Activated CD8-positive, alpha-beta memory T cell treated with anti-CD3 and anti-CD28 coated beads for 24 hours (primary cell): ENCODE results near the gene MECP2.
A peak's percentile ranks its signal among the peaks of the same experiment; 100 is the strongest.

Experiments
- DNase-seq: peaks from one replicate; pipeline ENCODE4 v3.0.0-alpha.2; 2020

MECP2 gene

GRCh38 chrX:154030715-154031305 lies 66.7 kb downstream of the MECP2 start:
- DNase-seq = no peak

GRCh38 chrX:154030266-154030665 lies 67.3 kb downstream of the MECP2 start:
- no peak for DNase-seq

DNA sequence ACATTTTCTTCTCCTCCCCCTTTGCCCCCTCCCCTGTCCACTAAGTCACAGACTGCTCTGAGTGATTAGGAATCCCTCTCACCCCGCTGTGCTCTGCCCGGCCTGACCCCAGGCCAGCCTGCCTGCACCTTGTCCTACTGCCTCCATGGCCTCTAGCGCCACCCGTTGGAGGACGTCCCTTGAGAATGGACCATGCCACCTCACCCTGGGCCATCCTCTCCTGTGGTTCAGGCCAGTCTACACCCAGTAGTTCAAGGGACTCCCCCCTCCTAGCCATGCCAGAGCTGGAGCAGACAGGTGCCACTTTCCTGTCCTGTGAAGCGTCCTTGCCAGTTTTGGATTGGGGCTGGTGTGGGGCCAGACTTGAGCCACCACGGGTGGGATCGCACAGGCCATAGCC lies 68.1 kb downstream of the MECP2 start:
- DNase-seq = no peak

GRCh38 chrX:154028502-154029184 lies 68.9 kb downstream of the MECP2 start:
- DNase-seq = no peak

DNA sequence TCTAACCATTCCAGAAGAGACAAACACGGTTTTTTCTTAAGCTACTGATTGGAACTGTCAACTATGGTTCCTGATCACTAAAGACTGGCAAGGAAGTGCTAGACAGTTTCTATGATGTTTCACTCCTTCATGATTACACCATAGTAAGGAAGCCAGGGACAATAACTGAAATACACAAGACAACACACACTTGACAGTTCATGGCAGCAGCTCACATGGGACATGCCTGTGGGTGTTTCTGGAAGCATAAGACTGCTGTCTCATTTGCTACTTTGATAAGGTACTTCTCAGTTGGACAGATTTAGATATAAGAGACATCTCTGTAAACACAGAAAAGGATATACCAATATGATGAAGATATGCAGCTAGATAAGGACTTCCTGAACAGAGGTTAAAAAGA lies 69.5 kb downstream of the MECP2 start:
- no peak for DNase-seq

DNA sequence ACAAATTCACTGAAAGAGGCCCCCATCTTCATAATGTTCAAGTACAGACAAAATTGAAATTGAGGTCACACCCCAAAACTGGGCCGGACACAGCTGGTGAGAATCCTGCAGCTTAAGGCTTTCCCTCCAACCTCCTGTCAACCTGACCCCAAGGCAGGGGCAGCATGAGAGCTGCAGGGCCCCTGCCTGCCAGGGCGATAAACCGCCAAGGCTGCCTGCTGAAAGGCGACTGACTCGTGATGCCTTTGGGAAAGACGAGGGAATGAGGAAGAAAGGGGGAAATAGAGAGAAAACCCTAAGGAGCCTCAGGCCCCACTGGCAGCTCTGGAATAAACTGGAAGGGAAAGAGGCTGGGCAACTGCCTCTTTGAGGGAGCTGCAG lies 70.5 kb downstream of the MECP2 start:
- no peak for DNase-seq

DNA sequence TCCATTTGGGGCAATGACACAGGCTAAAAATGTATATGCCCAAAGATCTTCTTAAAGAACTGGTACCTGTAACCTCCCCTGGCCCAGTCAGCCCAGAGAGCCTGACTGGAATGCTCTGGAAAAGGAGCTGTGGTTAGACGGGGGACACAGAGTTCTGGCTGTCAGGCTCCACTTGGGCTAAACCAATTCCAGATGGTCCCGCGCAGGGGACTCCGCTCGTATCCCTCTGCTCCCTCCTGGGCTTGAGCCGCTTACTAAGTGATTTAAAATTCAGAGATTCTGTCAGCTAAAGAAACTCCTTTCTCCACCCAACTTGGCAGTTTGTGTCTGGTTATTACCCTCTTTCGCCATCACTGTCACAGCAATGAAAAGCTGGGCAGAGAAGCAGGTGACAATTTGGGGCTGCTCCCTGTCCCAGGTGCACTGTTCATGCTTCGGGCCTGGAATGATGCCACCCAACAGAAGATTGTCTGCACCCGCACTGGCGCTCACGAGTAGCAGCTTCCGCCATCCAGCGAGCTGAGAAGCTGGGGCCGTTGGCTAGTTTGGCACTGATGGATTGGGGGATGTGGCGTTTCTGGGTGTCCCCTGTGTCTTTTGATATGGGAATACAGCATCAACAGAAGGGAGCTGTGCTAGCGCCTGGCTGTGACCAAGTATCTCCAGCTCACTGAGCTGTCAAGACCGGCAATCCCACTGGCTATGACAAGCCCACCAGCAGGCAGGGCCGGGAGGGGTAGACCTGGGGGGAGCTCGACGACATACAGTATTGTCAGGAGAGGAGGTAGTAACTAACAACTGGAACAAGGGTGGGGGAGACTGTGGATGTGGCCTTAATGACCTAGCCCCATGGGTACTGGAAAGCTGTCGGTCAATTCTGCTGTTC lies 71.1 kb downstream of the MECP2 start:
- no peak for DNase-seq

GRCh38 chrX:154025230-154025629 lies 72.3 kb downstream of the MECP2 start:
- DNase-seq = no peak

GRCh38 chrX:154024271-154024670 lies 73.2 kb downstream of the MECP2 start:
- DNase-seq = no peak

- DNase-seq = no peak
These were observed 74.1 kb downstream of the MECP2 start for GRCh38 chrX:154023276-154024000.

- DNase-seq = no peak
These were observed 75.4 kb downstream of the MECP2 start for GRCh38 chrX:154022108-154022507.

- peak; percentile 70 for DNase-seq
These were observed 76.3 kb downstream of the MECP2 start for GRCh38 chrX:154021131-154021611.

- DNase-seq = peak; percentile 60
These were observed 76.9 kb downstream of the MECP2 start for GRCh38 chrX:154020536-154021115.

GRCh38 chrX:154019633-154020528 lies 77.6 kb downstream of the MECP2 start, which contains the start of gene IRAK1:
Gene IRAK1 (minus strand): TSS chrX:154019902. CDS start chrX:154019812, 90 bp downstream.
- DNase-seq = peak; percentile 83

DNA sequence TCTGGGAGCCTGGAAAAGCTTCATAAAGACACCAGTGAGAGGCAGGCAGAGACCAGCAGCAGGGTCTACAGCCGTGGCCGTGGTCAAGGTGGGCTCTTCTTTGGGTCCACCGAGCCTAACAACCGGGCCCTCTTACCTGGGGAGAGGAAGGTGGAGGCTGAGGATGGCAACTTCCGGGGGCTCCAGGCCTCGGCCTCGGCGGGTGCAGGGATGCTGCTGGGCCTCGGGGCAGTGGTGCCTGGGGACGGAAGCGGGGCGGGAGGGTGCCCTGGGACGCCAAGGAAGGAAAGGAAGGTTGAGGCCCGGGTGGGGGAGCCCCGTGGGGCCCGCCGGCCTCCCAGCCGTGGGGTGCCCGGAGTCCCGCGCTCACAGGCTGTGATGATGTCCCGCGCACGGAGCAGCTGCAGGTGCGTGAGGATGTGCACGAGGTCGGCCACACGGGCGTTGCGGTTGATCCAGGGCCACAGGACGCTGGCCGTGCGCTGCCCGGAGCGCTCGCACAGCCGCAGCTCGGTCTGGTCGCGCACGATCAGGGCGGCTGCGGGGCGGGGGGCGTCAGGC lies 78.4 kb downstream of the MECP2 start:
- DNase-seq = peak; percentile 77

DNA sequence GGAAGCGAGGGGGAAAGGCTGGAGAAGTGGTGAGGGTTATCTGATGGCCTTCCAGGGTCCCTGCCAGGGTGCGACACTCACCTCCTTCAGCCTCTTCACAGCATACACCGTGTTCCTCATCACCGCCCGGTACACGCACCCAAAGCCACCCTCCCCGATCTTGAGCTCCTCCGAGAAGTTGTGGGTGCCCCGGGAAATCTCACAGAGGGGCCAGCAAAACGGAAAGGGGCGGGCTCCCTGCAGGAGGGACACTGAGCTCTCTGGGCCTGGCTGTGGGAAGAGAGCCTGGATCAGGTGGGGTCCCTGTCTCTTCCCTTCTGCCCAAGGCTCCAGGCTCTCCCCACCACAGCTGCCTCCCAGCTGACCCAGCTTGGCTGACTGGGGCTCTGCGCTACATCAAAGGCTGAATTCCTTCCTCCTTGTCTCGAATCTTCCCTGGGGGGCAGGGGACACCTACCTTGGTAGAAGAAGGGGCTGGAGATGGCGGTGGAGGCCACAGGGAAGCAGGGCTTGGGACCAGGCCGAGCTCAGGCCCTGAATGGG lies 78.9 kb downstream of the MECP2 start:
- DNase-seq = no peak

GRCh38 chrX:154017766-154018517 lies 79.6 kb downstream of the MECP2 start:
- no peak for DNase-seq

DNA sequence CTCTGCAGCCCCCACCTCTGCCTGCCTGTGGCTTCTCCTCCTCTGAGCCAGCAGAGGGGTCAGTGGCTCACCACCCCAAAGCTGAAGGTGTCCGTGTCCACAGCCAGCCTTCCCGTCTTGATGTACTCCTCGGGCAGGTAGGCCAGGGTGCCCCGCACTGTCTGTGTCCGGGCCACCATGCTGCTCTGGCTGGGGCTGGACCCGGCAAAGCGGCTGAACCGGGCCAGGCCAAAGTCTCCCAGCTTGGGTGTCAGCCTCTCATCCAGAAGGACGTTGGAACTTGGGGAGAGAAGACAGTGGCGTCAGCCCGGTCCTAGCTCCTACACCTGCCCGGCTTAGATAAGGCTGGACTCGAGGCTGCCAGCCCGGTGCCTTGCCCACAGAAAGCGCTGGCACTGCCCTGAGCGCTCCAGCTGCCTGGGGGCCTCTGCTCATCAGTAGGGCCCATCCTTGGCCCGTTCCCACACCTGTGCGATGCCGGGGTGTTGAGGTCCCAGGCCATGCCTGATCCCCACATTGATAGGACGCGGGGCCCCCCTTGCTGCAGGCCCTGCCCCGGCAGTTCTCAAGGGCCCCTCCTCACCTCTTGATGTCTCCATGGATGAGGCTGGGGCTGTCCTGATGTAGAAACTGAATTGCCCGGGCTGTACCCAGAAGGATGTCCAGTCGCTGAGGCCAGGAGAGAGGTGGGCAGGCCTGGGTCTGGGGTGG lies 81.0 kb downstream of the MECP2 start:
- DNase-seq = no peak

DNA sequence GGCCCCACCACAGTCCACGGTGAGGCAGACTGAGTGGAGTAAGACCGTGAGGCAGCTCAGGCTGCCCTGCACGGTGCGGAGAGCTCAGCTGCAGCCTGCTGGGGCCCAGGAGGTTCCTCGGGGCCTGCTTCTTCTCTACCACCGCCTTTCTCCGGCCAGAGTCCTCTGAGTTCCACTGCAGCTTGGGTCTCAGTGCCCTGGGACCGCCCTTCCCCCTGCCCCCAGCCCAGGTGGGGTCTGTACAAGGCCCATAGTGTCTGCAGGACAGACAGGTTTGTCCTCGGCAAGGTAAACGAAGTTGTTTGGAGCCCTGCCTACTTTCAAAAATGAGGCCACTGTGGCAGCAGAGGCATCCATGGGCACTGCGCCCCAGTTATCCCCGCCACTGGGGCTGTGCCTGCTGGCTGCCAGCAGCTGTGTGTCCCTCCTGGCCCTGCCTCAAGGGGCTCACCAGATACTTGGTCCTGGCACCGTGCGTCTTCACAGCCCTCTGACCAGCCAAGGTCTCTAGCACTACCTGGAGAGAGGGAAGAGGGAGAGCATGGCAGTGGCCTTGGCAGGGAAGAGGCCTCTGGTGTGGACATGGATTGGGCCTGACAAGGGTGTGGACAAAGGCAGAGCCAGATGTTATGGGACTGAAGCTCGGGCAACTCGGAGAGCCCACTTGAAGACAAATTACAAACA lies 81.8 kb downstream of the MECP2 start:
- no peak for DNase-seq
